NCI-H2196 treated with DMSO at 0.1 percent for 48 hours (cell line): ENCODE data around the gene ZSCAN18.

Experiments
- DNase-seq: peaks from one replicate; lab custom pipeline; 2025; ENCODE audit not compliant: unreplicated experiment; lab: John Stamatoyannopoulos, UW

Gene ZSCAN18

DNA sequence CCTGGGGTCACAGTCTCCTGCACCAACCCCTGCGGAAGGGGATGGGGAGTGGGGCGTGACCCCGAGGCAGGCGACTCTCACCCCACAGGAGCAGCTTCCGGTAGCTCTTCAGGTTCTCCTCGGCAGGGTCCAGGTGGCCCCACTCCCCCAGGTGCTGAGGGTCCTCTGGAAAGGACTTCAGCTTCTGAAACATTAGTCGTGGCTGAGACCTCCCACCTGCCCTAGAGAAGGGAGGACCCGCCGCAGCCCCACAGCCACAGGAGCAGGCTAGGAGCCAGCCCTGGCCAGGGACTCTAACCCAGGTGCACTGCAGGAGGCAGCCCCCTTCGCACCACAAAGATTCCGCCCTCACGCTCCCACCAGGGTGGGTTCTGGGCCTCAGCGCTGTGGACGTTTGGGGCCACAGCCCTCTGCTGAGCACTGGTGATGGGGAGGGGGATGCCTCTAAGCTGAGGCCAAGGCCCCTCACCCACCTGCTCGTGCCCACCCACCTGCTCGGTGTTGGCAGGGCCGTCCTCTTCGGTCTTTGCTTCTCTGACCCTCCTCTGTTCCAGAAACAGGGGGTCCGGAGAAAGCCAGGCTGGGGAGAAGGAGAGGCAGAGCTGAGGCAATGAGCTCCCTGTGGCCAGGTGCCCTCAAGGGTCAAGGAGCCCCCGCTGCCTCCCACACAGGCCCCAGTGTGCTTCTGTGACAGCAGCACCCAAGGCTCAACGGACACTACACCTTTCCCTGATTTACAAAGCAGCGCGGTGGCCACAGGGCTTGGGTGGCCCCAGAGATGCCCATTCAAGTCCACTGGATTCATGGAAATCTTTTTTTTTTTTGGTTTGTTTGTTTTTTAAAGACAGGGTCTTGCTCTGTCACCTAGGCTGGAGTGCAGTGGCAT is 11.0 kb downstream of the ZSCAN18 start:
- DNase-seq: no peak

DNA sequence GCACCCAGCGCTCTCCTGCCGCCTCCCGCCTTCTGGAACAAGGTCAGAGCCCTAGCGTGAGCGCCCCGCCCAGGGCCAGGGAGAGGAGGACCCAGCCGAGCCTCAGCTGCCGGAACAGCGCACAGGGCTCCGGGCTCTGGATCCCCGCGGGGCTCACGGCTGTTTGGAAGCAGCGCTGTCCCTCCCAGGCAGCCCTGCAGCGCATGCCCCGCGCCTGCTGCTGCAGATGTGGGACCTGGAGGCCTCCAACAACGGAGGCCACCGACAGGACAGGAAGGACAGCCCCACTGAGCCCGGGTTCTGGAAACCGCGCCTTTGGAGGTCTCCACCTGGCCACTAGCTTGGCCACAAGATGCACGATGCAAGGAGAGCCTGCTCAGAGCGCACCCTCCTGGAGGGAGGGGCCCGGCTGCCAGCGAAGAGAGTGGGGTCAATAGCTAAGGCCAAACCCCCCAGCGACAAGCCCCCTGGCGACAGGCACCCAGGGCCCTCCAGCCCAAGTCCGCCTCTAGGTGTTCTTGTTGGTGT is 12.6 kb downstream of the ZSCAN18 start:
- no peak for DNase-seq

DNA sequence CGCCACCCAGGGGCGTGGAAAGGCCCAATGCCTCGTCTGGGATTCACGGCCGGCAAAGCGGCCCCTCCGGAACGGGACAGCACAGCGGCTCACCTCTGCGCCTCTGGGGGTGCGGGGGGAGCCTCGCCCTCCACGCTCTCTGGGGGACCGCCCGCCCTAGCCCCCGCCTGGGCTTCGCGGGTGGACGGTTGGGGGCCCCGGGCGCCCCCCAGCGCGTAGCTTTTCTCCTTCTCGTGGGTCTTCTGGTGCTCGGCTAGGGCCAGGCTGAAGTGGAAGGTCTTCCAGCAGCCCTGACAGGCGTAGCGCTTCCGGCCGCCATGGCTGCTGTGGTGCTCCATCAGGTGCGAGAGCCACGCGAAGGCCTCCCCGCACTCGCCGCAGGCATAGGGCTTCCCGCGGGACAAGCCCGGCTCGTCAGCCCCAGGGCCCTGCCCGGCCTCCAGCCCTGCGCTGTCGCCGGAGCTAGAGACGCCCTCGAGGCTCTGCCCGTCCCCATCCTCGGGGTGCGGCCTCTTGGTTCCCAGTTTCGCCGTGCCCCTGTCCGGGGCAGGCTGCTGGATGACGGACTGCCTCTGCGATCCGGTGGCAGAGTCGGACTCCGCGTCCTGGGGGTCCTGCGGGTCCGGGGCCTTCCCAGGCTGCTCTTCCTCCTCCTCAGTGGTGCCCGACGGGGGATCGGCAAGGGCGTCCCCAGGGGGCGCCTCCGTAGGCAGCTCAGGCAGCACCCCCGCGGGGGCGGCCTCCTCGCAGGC is 13.3 kb downstream of the ZSCAN18 start:
- no peak for DNase-seq

DNA sequence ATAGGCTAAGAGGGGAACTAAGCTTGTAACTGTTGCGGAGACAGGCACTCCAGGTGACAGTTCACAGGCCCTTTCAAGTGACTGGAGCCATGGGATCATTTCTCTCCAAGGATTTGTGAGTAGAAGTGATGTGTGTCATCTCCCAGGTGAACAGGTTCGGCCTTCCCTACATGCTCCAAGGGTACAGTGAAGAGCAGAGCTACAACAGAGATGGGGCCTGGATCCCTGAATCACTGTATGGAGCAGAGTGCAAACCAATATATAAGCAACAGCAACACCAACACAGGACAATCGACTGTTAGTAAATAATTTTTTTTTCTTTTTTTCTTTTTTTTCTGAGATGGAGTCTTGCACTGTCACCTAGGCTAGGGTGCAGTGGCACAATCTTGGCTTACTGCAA is 15.0 kb downstream of the ZSCAN18 start:
- no peak for DNase-seq

GRCh38 chr19:58079792-58080191 is 18.2 kb downstream of the ZSCAN18 start:
- DNase-seq: no peak

DNA sequence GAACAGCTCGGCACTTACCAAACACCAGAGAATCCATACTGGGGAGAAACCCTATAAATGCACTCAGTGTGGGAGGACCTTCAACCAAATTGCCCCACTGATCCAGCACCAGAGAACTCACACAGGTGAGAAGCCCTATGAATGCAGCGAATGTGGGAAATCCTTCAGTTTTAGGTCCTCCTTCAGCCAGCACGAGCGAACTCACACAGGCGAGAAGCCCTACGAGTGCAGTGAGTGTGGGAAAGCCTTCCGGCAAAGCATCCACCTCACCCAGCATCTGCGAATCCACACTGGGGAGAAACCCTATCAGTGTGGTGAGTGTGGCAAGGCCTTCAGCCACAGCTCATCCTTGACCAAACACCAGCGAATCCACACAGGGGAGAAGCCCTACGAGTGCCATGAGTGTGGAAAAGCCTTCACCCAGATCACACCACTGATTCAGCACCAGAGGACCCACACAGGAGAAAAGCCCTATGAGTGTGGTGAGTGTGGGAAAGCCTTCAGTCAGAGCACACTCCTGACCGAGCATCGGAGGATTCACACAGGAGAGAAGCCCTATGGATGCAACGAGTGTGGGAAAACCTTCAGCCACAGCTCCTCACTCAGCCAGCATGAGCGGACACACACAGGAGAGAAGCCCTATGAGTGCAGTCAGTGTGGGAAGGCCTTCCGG is 30.7 kb downstream of the ZSCAN18 start:
- DNase-seq: no peak

GRCh38 chr19:58063712-58064111 is 34.3 kb downstream of the ZSCAN18 start:
- DNase-seq: no peak

- no peak for DNase-seq
Observed at GRCh38 chr19:58060231-58060630, 37.8 kb downstream of the ZSCAN18 start.

DNA sequence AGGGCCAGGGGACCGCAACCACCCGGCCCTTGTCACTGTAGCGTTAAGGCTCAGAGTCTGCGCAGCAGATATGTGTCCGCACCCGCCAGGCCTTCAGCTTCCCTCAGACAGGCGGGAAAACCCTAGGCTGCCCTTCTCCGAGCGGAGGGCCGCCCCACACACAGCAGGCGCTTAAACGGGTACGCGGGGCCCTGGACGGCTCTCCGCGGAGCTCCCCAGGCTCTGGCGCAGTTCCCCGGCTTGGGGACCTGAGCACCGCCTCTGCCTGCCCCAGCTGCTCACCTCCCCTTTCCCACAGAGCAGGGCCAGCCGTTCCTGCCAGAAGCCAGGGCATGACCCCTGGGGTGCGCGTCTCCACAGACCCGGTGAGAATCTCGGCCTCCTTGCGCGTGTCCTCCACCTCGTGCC is 38.4 kb downstream of the ZSCAN18 start:
- no peak for DNase-seq

DNA sequence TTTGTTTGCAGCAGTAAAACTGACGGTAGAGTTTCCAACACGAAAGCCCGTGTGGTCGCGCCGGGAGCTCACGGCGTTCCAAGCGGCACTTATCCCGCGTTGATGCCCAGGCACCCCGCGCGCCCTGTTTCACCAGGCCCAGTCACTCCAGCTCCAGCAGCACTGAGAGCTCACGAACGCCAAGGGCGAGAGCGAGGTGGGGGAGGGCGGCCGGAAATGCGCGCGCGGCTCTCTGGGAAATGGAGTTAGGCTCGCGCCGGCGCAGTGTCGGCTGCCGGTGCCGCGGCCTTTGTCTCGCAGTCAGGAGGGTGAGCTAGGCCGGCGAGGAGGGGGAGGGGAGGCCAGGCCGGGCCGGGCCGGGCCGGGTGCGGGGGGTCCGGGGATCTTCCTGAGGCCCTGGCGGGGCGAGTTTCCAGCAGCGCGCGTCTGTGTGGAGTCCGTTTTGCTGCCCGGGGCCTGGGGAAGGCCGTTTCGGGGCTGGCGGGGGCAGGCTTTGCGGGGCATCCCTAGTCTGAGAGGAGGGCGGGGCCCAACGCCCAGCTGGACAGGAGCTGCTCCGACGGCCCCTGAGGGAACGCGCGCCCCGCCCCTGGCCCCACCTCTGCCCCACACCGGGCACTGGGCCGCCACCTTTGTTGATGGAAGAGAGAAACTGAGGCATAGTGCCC is 38.9 kb downstream of the ZSCAN18 start, which contains the start of gene ZNF135:
TSS of gene ZNF135 (plus strand) at position 280 of the 668 bp plus-strand sequence. CDS start 721 bp downstream, outside the sequence.
- DNase-seq: no peak

DNA sequence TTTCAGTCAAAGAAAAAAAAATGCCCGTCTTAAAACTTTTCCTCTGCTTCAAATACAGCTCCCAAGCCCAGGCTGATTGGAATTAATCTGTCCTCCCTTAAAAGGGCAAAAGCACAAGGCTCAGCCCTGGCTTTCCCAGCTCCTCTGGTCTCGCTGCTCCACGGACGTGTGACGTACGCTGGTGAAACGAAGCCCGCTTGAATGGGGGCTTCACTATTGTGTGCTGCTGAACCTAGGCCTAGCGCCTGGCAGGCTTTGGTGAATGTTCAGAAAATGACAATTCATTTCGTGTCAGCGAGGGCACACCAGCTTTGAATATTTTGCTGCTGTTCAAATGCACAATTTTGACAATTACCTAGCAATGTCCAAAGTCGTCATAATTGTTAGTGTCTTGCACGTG is 39.6 kb downstream of the ZSCAN18 start:
- DNase-seq: no peak

DNA sequence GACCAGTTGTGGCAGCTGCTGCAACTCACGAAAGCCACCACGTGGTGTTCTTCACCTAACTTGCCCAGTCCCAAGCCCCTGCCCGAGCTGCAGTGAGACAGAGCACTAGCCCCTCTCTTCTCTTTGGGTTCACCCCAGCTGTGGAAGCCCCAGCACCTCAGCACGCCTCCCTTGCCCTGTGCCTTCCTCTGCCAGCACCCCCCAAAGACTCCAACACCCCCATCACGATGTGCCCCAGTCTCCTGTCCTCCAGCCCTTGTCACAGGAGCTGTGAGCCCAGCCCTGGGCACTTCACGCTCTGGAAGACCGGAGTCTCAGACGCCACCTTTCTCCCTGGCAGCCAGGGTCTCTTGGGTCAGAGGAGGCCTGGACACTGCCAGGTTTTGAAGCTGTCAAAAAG is 41.2 kb downstream of the ZSCAN18 start:
- DNase-seq: no peak

DNA sequence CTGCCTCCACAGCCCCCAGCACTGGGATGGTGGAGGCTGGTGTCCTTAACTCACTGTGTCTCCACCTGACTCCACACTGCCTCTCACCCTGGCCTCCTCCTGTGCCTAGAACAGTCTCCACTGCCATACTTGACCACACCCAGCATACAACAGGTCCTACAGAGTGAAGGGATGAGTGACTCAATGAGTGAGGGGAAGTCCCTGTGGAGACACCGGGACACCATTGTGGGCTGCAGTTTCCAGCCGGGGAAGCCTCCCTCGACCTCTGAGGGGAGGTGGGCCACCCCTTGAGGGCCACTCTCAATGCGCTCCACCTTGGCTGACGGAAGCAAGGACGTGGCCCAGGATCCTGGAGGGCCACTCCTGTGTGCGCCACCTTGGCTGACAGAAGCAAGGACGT is 41.8 kb downstream of the ZSCAN18 start:
- DNase-seq: no peak

DNA sequence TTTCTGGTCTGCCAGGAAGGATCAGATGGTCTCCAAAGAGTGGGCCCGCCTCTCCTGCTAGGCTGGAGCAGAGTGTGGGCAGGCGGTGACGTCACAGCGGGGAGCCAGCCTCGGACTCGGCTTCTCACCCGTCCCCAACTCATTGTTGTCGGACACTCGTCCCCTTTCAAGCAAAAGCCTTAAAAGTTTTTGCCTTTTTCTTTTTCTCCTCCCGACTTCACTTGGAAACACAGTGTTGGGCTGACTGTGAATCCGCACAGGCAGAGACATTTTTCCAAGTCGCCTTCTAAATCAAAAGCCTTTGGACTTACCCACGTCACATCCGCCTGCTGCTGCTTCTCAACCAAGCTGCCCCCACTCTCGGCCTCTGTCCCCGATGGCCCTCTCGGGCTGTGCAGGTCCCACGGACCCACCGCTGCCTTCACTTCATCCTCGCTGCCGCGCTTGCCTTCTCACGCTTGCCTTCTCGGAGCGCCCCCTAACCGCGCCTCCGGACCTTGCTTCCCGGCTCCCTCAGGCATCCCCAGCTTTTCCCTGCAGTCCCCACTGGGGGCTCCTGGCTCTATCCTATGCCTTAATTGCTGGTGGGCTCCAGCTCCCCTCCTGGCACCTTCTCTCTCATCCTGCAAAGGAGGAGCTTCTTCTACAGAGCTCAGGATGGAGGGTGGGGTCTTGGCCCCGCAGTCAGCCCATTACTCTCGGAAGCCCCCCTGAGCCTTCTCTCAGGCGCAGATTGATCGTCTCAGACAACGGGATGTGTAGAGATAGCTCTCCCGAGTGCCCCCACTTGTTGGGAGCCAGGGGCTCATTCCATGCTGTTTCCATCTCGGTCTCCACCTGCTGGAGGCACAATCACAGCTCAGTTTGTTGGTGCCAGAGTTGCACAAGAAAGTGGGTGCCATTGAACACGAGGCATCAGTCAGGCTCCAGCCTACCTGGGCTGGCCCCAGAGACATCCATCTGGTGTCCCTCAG is 42.8 kb downstream of the ZSCAN18 start:
- DNase-seq: no peak

DNA sequence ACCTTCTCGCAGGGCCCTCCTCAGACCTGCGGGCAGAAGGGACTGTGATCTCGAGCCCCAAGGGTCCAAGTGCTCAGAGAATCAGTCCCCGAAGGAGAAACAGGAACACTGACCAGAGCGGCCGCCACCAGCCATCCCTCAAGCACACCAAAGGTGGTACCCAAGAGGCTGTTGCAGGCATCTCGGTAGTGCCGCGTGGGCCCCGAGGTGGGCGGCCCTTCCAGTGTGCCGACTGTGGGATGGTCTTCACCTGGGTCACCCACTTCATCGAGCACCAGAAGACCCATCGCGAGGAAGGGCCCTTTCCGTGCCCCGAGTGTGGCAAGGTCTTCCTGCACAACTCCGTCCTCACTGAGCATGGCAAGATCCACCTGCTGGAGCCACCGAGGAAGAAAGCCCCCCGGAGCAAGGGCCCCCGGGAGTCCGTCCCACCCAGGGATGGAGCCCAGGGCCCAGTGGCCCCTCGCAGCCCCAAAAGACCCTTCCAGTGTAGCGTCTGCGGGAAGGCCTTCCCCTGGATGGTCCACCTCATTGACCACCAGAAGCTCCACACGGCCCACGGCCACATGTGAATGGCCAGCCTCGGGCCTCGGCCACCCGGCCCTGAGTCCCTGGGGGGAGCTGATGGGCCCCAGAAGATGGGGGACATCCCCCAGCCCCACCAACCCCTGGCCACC is 44.4 kb downstream of the ZSCAN18 start:
- DNase-seq: no peak

GRCh38 chr19:58052256-58052655 is 45.8 kb downstream of the ZSCAN18 start:
- DNase-seq: no peak

DNA sequence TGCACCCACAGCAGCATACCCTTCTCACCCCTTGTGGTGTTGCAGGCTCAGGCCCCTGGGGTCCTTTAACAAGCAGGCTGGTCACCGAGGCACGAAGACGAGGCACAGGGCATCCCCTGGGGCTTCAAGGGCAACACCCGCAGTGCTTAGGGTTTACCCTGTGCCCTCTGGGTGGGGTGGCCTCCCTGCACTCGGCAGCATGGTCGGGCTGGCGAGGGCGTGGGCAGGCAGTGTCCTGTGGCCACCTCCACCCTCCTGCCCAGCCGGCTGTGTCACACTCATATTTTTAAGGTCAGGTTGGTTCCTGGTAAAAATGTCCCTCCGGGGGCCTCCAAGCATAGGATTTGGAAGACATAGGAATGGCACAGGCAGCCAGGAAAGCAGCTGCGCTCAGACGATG is 50.4 kb downstream of the ZSCAN18 start:
- DNase-seq: no peak

GRCh38 chr19:58046856-58047255 is 51.2 kb downstream of the ZSCAN18 start:
- DNase-seq: no peak

GRCh38 chr19:58045411-58046050 is 52.5 kb downstream of the ZSCAN18 start:
- no peak for DNase-seq
